CD4-positive, alpha-beta T cell (primary cell): ENCODE data around the gene CTBP1. TPM values are rescaled to one million over a fixed set of nuclear protein-coding genes. Genes with fewer than 3 reads are reported as not detected.

ENCODE experiments used
- ATAC-seq: fragments of 200-7000 bp; cut with Tn5 transposase; one replicate; pipeline ENCODE4 v1.10.0; 2022; ENCODE audit warnings: mild to moderate bottlenecking; ENCODE audit not compliant: poor library complexity
- CTCF ChIA-PET: fragments of 350-600 bp; sonication (Branson Sonifier 250); formaldehyde crosslinking; loops from one replicate; lab custom pipeline; 2021; ENCODE audit warnings: antibody characterized with exemption, inconsistent platforms; lab: Charles Lee
- POLR2A ChIA-PET: fragments of 350-600 bp; sonication (Branson Sonifier 250); formaldehyde crosslinking; loops from one replicate; lab custom pipeline; 2021; ENCODE audit warnings: antibody characterized with exemption, inconsistent platforms; lab: Charles Lee
- DNase-seq, 14 experiments: peaks; one replicate each; pipeline ENCODE4 v3.0.0-alpha.2; 2013 to 2020; ENCODE audit warnings: mixed read lengths in 2 of 14
- H3K27ac ChIP-seq, 2 donors: one replicate each; pipeline versions ENCODE4 v1.5.1 to v1.7.0; 2013; ENCODE audit warnings: low read length in 2 of 2, low read depth in 1 of 2, mild to moderate bottlenecking in 1 of 2
- H3K27me3 ChIP-seq, 2 experiments: 1 replicate in 1 of 2; 2 replicates in 1 of 2; pipeline versions ENCODE4 v1.6.1 to v1.7.0; 2013; ENCODE audit warnings: low read length in 2 of 2, control low read depth in 1 of 2, mild to moderate bottlenecking in 1 of 2, moderate library complexity in 1 of 2; ENCODE audit not compliant: insufficient read depth in 2 of 2, control insufficient read depth in 1 of 2
- H3K36me3 ChIP-seq: one replicate; pipeline ENCODE4 v1.6.1; 2013; ENCODE audit warnings: low read length, control low read depth; ENCODE audit not compliant: insufficient read depth
- H3K4me1 ChIP-seq: one replicate; pipeline ENCODE4 v1.6.1; 2013; ENCODE audit warnings: low read length, control low read depth; ENCODE audit not compliant: insufficient read depth
- H3K4me3 ChIP-seq: one replicate; pipeline ENCODE4 v1.5.1; 2013; ENCODE audit warnings: mild to moderate bottlenecking, low read length, moderate library complexity
- H3K9me3 ChIP-seq, 2 experiments: 1 replicate in 1 of 2; 2 replicates in 1 of 2; pipeline versions ENCODE4 v1.6.1 to v1.7.0; 2013; ENCODE audit warnings: low read length in 2 of 2, mild to moderate bottlenecking in 2 of 2, control low read depth in 1 of 2, moderate library complexity in 1 of 2; ENCODE audit not compliant: control insufficient read depth in 1 of 2, insufficient read depth in 1 of 2
- H3K27ac Mint-ChIP-seq: one replicate; pipeline ENCODE4 v1.8.0; 2020; ENCODE audit warnings: mixed read lengths
- H3K27me3 Mint-ChIP-seq: one replicate; pipeline ENCODE4 v1.8.0; 2021; ENCODE audit warnings: mixed read lengths
- H3K36me3 Mint-ChIP-seq: one replicate; pipeline ENCODE4 v1.8.0; 2021; ENCODE audit warnings: low read depth, mixed read lengths
- H3K4me1 Mint-ChIP-seq: one replicate; pipeline ENCODE4 v1.8.0; 2021; ENCODE audit warnings: low read depth, mixed read lengths
- H3K4me3 Mint-ChIP-seq: one replicate; pipeline ENCODE4 v1.8.0; 2020; ENCODE audit warnings: mild to moderate bottlenecking, mixed read lengths
- H3K9me3 Mint-ChIP-seq: one replicate; pipeline ENCODE4 v1.8.0; 2020; ENCODE audit warnings: mixed read lengths
- CTCF ChIP-seq: fragments of 200-600 bp; IDR thresholded peaks from one replicate; pipeline ENCODE4 v1.8.0; 2022; ENCODE audit warnings: antibody characterized with exemption, mild to moderate bottlenecking
- intact Hi-C, 2 experiments: fragments of 100-400 bp; cut with DNase I in 1 of 2; cut with micrococcal nuclease in 1 of 2; formaldehyde crosslinking; loops; one replicate each; pipeline versions ENCODE4 v1.15.1 to v1.9.0; 2023 to 2025; cut with DNase I, micrococcal nuclease
- total RNA-seq, 174 experiments: library from RNA in 2 of 174; stranded (reverse) in 2 of 174; gene quantifications; one replicate each; pipeline ENCODE4 v1.2.3 and lab custom pipeline; 2021 to 2026

CTBP1 gene
- total RNA-seq, 2 experiments from 2014 or later, result 132 to 148 TPM

GRCh38 chr4:1226144-1226481, 22.8 kb downstream of the CTBP1 start:
- TF ChIP-seq CTCF, result no peak
- no peak for ATAC-seq
- Histone ChIP-seq H3K9me3 (no peaks in the 10 kb centered on the region), H3K4me3 (no peak overlapping the region), H3K27ac (no peak overlapping the region), H3K27me3 (no peaks in the 10 kb centered on the region), H3K36me3 (peaks cover 80% of the 10 kb centered on the region), H3K4me1 (no peaks in the 10 kb centered on the region)
- intact Hi-C loops, result no loop called here
- no peaks in the 10 kb centered on the region for H3K9me3 Mint-ChIP-seq
- peaks cover 1% of the 10 kb centered on the region for H3K4me1 Mint-ChIP-seq
- CTCF ChIA-PET, result no interaction called here
- POLR2A ChIA-PET, result no interaction called here
- no peak overlapping the region for H3K4me3 Mint-ChIP-seq
- DNase-seq, result no peak
- H3K36me3 Mint-ChIP-seq, result peaks cover 64% of the 10 kb centered on the region
- H3K27me3 Mint-ChIP-seq, result no peaks in the 10 kb centered on the region
- H3K27ac Mint-ChIP-seq, result no peak overlapping the region

GRCh38 chr4:1225272-1226143, 23.4 kb downstream of the CTBP1 start:
- intact Hi-C loops, result no loop called here
- H3K4me1 ChIP-seq, result no peaks in the 10 kb centered on the region
- no peak for ATAC-seq
- POLR2A ChIA-PET, result no interaction called here
- no peaks in the 10 kb centered on the region for H3K9me3 Mint-ChIP-seq
- H3K27me3 ChIP-seq, result no peaks in the 10 kb centered on the region
- TF ChIP-seq CTCF, result no peak
- H3K27ac ChIP-seq, result no peak overlapping the region
- peaks cover 75% of the 10 kb centered on the region for H3K36me3 ChIP-seq
- no peaks in the 10 kb centered on the region for H3K27me3 Mint-ChIP-seq
- no peak overlapping the region for H3K4me3 ChIP-seq
- DNase-seq, result no peak
- H3K4me3 Mint-ChIP-seq, result no peak overlapping the region
- no peaks in the 10 kb centered on the region for H3K9me3 ChIP-seq
- peaks cover 4% of the 10 kb centered on the region for H3K4me1 Mint-ChIP-seq
- CTCF ChIA-PET, result no interaction called here
- peaks cover 65% of the 10 kb centered on the region for H3K36me3 Mint-ChIP-seq
- no peak overlapping the region for H3K27ac Mint-ChIP-seq

GRCh38 chr4:1223841-1224809, 24.8 kb downstream of the CTBP1 start:
- ATAC-seq (no peak), DNase-seq (no peak)
- CTCF ChIA-PET, result no interaction called here
- no peaks in the 10 kb centered on the region for H3K27me3 ChIP-seq
- POLR2A ChIA-PET, result no interaction called here
- H3K9me3 ChIP-seq, result no peaks in the 10 kb centered on the region
- peaks cover 7% of the 10 kb centered on the region for H3K4me1 ChIP-seq
- no peak overlapping the region for H3K27ac ChIP-seq
- intact Hi-C loops, result no loop called here
- no peaks in the 10 kb centered on the region for H3K9me3 Mint-ChIP-seq
- no peaks in the 10 kb centered on the region for H3K27me3 Mint-ChIP-seq
- peaks cover 62% of the 10 kb centered on the region for H3K36me3 Mint-ChIP-seq
- no peak overlapping the region for H3K4me3 Mint-ChIP-seq
- H3K27ac Mint-ChIP-seq, result no peak overlapping the region
- no peak overlapping the region for H3K4me3 ChIP-seq
- H3K4me1 Mint-ChIP-seq, result peaks cover 10% of the 10 kb centered on the region
- no peak for TF ChIP-seq CTCF
- H3K36me3 ChIP-seq, result peaks cover 61% of the 10 kb centered on the region
